ACHN (cell line): Measurements from ENCODE around the gene PDE6H.

Experiments used
- DNase-seq: peaks from one replicate; pipeline ENCODE4 v3.0.0-alpha.2; 2015
- in situ Hi-C: cut with HindIII; loops from 2 replicates; pipeline ENCODE4 v1.10.0; 2017; ENCODE audit warnings: low sequenced_read_pairs, low pct_ligation_motif_present, low pct_unique_long_range_greater_than_20kb

The PDE6H gene

GRCh38 chr12:14962797-14963196 lies 10.0 kb upstream of the PDE6H start:
- in situ Hi-C loops = no loop called here
- DNase-seq = no peak

- DNase-seq = no peak
These were observed 9.3 kb upstream of the PDE6H start for GRCh38 chr12:14963520-14963919.

GRCh38 chr12:14964406-14964805 lies 8.4 kb upstream of the PDE6H start:
- no peak for DNase-seq
- in situ Hi-C loops = no loop called here

More at GRCh38 chr12:14963520-14963919, 9.3 kb upstream of the PDE6H start:
- in situ Hi-C loops = no loop called here

- in situ Hi-C loops = no loop called here
- no peak for DNase-seq
These were observed 7.6 kb upstream of the PDE6H start for GRCh38 chr12:14965221-14965620.

GRCh38 chr12:14968478-14968877 lies 4.4 kb upstream of the PDE6H start:
- DNase-seq = no peak
- in situ Hi-C loops = no loop called here

- in situ Hi-C loops = no loop called here
These were observed 2.4 kb upstream of the PDE6H start for GRCh38 chr12:14970473-14970872.

GRCh38 chr12:14974633-14975032 lies 1.8 kb downstream of the PDE6H start:
- in situ Hi-C loops = no loop called here
- DNase-seq = no peak

More at GRCh38 chr12:14970473-14970872, 2.4 kb upstream of the PDE6H start:
- no peak for DNase-seq

- in situ Hi-C loops = no loop called here
- DNase-seq = no peak
These were observed 2.6 kb downstream of the PDE6H start for GRCh38 chr12:14975457-14975856.

- in situ Hi-C loops = no loop called here
- no peak for DNase-seq
These were observed 3.8 kb downstream of the PDE6H start for GRCh38 chr12:14976658-14977057.

- DNase-seq = no peak
- in situ Hi-C loops = no loop called here
These were observed 6.6 kb downstream of the PDE6H start for GRCh38 chr12:14979468-14979867.

GRCh38 chr12:14981049-14981448 lies 8.2 kb downstream of the PDE6H start:
- in situ Hi-C loops = no loop called here
- no peak for DNase-seq

- in situ Hi-C loops = no loop called here
These were observed 9.7 kb downstream of the PDE6H start for GRCh38 chr12:14982562-14982961.

GRCh38 chr12:14982991-14983390 lies 10.1 kb downstream of the PDE6H start:
- in situ Hi-C loops = no loop called here
- DNase-seq = no peak

More at GRCh38 chr12:14982562-14982961, 9.7 kb downstream of the PDE6H start:
- no peak for DNase-seq

- in situ Hi-C loops = no loop called here
- no peak for DNase-seq
These were observed 11.2 kb downstream of the PDE6H start for GRCh38 chr12:14984036-14984435.

GRCh38 chr12:14984766-14985285 lies 12.0 kb downstream of the PDE6H start:
- no peak for DNase-seq
- in situ Hi-C loops = no loop called here

GRCh38 chr12:14986449-14986848 lies 13.6 kb downstream of the PDE6H start:
- in situ Hi-C loops = no loop called here
- no peak for DNase-seq

- in situ Hi-C loops = no loop called here
- DNase-seq = no peak
These were observed 15.2 kb downstream of the PDE6H start for GRCh38 chr12:14988035-14988434.

- in situ Hi-C loops = no loop called here
- no peak for DNase-seq
These were observed 16.9 kb downstream of the PDE6H start for GRCh38 chr12:14989790-14990189.

- in situ Hi-C loops = no loop called here
- no peak for DNase-seq
These were observed 18.2 kb downstream of the PDE6H start for GRCh38 chr12:14991069-14991468.

GRCh38 chr12:14992673-14993072 lies 19.8 kb downstream of the PDE6H start:
- in situ Hi-C loops = no loop called here
- DNase-seq = no peak

GRCh38 chr12:14993117-14993516 lies 20.3 kb downstream of the PDE6H start:
- no peak for DNase-seq
- in situ Hi-C loops = no loop called here
